Activated CD4-positive, alpha-beta T cell treated with anti-CD3 and anti-CD28 coated beads, Interleukin-2, amount 50 U/mL, for 48 hours (primary cell): ENCODE measurements around the gene ZNF366.

Source experiments
- DNase-seq, 2 experiments: peaks; one replicate each; pipeline ENCODE4 v3.0.0-alpha.2; 2020

The ZNF366 gene, protein sequence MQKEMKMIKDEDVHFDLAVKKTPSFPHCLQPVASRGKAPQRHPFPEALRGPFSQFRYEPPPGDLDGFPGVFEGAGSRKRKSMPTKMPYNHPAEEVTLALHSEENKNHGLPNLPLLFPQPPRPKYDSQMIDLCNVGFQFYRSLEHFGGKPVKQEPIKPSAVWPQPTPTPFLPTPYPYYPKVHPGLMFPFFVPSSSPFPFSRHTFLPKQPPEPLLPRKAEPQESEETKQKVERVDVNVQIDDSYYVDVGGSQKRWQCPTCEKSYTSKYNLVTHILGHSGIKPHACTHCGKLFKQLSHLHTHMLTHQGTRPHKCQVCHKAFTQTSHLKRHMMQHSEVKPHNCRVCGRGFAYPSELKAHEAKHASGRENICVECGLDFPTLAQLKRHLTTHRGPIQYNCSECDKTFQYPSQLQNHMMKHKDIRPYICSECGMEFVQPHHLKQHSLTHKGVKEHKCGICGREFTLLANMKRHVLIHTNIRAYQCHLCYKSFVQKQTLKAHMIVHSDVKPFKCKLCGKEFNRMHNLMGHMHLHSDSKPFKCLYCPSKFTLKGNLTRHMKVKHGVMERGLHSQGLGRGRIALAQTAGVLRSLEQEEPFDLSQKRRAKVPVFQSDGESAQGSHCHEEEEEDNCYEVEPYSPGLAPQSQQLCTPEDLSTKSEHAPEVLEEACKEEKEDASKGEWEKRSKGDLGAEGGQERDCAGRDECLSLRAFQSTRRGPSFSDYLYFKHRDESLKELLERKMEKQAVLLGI

DNA sequence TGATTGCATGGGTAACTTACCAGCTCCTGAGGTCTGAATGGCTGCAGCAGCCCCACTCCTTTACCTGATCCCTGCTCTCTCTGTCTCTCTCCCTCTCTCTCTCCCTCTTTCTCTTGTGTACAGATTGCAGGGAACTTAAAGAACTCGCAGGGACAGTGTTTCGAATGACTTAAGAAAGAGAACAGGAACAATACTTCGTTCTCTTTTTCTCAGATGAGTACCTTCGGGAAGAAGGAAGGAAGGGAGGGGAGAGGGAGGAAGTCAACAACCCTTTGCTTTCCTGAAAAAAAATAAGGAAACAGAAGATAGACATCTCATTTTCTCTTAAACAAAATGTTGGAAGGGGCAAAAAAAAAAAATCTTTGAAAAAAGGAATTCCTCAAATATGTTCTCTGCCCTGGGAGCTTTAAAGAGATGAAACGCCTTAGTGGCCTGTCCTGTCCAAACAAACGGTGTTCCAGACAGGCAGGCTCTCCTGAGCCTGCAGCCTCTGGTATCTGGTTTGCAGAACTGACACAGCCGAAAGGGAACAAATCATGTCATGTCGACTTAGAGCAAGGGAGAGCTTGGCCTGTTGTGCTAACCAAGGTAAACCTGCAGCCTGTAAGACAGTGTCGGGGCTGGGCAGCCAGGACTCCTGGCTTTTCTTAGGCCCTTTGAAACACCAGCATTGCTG lies at the start of gene ZNF366:
TSS of gene ZNF366 (minus strand) at position 180 of the 676 bp plus-strand sequence. CDS start 45,914 bp downstream, outside the sequence.
- DNase-seq: no peak

DNA sequence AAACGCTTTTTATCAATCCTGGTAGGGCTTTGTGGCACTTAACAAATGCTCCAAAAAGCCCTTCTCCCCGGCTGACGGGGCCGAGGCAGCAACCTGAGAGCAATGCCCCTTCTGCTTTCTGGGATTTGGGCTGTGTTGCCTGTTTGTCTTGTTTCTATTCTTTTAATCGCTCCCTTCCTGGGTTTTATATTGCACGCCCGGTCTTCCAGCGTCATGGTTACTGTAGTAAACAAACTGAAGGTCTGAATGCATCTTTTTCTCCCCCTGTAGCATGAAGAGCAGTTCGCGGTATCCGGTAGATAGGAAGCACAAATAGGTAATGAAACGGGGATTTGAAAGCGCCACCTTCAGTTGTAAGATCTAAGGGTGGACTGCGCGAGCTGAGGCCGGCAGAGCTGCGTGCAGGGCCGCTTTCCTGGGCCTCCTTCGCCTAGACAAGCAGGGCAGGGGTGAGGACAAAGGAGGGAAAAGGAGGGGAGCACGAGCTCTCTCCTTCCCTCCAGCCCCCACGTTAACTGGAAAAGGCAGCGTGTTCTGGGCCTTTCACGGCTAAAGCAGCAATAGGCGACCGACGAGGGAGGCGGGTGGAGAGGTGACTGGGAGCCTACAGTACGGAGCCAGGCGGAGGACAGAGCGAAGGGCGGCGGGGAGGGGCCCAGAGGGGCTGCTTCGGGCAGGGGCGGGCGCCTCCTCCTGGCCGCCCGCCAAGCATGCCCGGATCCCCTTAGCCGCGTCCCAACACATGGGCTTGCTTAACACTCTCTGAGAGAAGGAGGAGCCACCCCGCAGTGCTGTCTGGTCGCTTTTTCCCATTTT lies 49.3 kb upstream of the ZNF366 start:
- peak; percentile 30 to 39 for DNase-seq

DNA sequence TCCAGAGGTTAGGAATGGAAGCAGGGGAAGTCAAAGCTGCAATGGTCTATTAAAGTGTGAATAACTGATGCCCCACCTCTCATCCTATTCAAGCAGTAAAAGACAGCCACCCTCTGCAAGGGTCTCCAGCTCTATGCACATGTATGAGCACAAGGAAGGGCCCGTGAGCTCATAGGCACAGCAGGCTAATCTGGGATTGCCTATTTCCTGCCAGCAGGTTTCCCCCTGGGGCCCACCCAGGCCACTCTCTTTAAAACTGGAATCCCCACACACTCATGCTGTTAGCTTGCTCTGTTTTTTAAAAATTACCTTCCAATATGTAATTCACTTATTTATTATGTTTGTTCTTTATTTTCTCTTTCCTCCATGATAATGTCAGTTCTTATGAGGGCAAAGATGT lies 48.7 kb upstream of the ZNF366 start:
- no peak for DNase-seq

DNA sequence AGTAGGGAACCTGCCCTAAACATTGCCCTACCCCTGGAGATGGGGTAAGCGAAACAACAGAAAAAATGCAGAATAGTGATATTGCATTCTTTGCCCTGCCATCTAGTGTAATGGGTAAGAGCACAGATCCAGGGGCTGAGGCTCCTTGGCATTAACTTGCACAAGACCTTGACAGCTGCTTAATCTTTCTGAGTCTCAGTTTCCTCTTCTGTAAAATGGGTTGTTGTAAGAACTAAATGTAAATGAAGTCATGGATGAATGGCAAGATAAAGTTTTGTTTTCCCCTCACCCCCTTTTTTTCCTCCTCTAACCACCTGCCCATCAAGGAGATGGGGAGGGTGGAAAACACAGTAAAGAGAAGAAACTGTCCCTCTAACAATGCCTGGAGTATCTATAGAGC lies 47.7 kb upstream of the ZNF366 start:
- DNase-seq: no peak

DNA sequence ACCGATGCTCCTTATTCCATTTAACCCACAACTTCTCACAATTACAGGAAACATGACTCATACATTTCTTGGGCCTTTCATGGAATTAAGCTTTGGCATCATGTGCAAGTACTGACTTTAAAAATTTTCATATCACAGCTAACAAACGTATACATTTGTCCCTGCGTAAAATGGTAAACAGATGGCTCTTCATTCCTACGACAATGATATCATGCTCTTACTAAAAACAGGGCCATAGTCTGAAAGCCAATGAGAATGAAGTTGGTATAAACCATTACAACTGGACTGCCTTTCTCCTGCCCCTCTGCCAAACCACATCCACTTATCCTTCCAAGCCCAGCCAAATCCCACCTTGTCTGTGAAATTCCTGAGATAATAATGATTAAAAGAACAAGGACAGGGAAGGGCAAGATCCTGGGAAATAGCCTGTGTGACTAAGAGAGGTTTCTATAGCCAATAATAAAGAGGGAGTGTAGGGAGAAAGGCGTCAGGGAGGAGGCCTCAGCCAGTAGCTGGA lies 44.9 kb upstream of the ZNF366 start:
- no peak for DNase-seq

DNA sequence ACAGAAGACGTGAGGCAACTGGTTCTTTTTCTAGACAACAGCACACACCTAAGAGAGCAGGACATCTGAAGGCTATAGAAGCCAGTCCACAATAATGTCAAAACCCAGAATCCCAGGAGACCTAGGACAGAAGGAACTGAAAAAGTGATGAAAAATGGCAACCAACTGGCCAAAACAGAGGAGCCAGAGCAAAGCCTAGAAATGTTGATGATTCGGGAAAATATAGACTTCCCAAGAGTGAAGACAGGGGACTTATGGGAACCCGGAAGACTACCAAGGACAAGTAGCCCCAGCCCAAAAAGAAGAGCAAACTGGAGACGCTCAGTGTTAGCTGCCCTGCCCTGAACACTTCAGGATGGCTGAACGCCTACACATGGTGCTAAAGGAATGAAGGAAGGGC lies 43.4 kb upstream of the ZNF366 start:
- DNase-seq: no peak

DNA sequence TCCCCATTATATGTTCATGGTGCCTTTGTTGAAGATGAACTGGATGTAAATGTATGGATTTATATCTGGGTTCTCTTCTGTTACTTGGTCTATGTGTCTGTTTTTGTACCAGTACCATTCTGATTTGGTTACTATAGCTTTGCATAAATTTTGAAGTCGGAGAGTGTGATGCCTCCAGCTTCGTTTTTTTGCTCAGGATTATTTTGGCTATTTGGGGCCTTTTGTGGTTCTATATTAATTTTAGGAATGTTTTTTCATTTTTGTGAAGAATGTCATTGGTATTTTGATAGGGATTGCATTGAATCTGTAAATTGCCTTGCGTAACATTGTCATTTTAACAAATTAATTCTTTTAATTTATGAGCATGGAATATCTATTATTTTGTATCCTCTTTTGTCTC lies 36.6 kb upstream of the ZNF366 start:
- DNase-seq: no peak

DNA sequence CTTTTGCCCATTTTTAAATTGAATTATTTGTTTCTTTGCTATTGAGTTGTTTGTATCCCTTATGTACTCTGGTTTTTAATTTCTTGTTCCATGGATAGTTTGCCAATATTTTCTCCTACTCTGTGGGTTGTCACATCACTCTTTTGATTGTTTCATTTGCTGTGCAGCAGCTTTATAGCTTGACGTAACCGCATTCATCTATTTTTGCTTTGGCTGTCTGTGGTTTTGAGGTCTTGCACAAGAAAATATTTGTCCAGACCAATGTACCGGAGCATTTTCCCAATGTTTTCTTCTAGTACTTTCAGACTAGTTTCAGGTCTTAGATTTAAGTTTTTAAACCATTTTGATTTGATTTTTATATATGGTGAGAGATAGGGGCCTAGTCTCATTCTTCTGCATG lies 36.2 kb upstream of the ZNF366 start:
- no peak for DNase-seq

DNA sequence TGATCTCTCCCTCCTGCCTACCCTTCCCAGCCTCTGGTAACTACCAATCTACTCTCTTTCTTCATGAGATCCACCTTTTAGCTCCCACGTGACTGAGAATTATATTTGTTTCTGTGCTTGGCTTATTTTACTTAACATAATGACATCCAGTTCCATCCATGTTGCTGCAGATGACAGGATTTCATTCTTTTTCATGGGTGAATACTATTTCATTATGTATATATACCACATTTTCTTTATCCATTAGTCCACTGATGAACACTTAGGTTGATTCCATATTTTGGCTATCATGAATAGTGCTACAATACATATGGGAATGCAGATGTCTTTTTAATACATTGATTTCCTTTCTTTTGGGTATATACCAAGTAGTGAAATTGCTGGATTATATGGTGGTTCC lies 35.5 kb upstream of the ZNF366 start:
- DNase-seq: no peak

DNA sequence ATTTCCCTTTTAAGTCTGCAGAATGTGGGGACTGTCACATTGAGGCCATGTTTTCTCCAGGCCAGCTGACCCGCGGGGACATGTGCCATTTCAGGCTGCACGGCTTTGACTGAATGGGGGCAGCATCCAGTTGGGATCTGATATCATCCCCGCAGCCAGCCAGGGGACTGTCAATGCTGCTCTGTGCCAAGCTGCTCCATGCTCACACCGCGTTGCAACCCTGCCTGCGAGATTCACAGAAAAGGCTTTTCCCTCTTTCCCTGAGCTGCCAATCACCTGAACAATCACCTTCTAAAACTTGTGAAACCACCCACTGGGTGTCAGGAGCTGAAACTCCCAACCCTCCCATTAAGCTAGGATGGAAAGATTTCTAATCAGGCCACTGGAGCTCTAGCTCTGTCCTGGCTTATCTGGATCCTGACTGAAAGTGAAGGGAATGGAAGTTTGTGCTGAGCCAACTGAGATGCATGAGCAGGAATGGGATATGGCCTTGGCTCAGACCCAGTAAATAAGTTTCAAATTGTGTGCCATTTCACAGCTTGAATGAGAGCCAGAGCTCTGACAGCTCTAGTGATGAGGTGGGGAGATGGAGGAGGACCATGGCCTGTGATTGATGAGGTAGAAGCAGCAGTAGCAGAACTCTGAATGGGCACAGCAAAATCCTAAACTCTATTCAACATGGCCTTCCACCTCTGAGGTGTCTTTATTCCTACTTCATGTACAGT lies 34.5 kb upstream of the ZNF366 start:
- DNase-seq: no peak

DNA sequence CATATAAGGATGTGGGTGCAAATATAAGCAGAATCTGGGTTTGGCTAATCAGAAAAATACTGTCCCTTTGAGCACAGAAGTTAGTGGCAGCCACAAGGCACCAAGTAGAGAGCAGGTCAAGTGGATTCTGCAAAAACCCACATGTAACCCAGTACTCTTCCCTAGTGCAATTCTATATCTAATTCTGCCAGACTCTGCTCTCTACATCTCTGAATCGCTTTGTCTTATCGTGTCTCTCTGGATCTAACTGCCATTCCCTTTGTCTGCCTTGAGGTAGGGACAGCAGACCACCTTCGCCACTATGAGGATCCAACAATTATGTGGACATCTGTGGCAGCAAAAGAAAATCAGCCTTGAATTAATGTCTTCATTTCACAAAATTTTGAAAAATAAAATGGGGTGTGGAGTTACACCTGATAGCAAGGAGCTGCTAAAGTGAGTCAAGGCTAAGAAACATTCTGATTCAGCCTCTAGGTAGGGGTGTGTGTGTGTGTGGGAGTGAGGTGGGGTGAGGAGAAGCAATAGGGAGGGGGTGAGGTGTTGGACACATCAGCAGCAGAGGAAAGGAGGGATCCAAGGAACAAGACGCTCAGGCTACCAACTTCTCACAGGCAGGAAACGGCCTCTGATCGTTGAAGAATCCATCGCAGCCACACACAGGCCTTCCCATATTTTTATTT lies 33.7 kb upstream of the ZNF366 start:
- no peak for DNase-seq

DNA sequence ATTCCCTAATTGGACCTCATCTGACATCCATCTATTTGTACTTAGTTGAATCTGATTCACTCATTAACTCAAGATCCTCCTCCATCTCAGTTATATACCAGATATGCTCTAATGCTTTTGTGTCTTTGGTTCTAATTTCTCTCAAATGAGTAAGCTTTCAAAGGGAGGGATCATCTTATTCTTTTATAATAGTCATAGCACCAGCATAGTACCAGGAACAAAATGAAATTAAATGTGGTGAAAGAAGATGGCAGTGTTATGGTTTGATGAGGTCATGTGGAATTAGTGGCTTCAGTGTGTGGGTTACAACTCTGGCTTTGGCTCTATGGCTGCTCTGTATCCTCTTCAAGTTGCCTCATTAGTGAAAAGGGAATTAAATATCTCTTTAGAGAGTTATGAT lies 32.5 kb upstream of the ZNF366 start:
- no peak for DNase-seq

DNA sequence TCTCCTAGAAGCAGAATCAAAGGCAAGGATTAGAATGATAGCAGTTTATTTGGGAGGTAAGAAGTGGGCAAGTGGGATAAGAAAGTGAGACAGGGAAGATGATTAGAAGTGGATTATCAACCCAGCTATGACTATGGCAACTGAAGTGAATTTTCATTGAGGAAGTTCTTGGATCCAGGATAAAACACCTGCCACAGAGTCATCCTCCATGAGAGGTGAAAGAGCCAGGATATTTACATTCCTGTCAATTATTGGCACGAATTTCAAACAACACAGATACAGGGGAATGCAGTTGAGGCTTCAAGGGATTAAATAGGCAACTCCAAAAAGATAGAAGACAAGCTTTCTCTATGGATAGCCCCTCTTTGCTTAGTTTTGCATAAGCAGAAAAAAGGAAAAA lies 31.8 kb upstream of the ZNF366 start:
- DNase-seq: no peak

DNA sequence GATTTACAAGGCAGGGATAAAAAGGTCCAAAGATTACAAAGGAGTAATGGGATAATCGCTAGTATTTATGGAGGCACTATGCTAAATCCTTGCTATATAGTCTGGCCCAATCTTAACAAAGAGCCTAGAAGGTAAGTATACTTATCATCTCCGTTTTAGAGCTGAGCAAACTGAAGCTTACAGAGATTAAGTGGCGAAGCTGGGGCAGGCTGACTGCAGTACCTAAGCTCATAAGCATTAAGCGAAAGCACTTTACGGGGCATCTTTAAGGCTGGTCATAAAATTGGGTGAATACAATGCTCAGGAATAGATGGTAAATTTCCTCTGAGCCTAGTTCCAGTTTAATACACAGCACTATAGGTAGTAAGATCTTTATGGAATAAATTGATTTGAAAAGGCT lies 30.0 kb upstream of the ZNF366 start:
- DNase-seq: no peak

DNA sequence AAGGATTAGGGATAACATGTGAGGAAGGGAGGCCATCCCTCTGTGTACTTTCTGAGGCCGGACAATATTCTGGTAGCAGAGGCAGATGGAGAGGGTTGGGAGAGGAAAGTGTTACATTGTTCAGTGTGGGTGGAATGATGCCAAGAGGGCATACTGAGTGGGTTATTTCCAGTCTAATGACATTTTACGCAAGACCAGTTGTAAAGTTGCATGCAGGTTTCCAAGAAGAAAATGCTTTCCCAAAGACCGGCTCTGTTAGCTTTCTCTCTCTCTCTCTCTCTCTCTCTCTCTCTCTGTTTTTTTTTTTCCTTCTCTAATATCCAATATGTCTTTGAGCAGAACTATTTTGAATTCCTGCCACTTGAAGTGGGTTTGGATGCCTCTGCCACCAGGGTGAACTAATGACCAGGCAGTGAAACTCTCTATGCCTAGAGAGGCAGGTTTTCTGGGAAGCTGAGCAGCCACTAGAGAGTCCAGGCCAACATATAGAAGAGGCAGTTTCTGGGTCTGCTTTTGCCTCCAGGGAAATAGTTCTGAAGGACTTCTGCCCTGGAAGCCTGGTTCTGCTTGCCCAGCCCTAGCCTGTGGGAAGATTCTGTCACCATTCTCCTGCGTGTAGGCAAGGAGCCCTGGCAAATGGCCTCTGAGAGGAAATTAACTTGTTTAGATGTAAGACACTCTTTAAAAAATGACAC lies 24.4 kb upstream of the ZNF366 start:
- no peak for DNase-seq

DNA sequence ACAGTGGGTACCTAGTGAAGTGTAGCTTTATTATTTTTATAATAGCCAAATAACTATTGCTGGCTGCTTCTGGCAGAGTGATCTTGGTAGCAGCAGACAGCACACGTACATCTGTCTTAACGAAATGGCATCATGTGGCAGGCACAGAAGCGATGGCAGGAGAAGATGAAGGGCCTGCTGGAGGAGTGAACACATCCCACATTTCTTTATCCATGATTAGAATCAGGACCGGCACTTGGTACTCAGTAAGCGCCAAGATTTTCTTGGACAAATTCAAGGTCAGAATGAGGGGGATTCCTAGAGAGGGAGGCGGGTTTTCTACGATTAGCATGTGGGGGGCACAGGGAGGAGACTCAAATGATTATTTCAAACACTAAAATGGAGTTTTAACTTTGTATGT lies 23.0 kb upstream of the ZNF366 start:
- DNase-seq: no peak

DNA sequence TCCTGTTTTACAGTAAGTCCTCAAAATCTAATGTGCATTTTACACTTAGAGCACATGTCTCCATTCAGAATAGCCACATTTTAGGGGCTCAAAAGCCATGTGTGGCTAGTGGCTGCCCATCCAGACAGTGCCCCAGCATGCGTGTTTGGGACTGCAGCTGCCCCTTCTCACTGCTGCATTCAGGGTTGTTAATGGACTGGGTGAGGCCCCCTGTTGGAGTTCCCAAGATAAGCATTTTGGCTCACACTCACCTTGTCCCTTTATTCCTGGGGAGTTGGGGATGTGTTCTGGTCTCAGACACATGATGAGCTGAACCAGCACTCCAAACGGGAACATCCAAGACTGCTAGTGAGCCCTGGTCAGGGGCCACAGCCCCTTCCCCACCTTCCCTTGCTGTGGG lies 22.2 kb upstream of the ZNF366 start:
- DNase-seq: no peak

DNA sequence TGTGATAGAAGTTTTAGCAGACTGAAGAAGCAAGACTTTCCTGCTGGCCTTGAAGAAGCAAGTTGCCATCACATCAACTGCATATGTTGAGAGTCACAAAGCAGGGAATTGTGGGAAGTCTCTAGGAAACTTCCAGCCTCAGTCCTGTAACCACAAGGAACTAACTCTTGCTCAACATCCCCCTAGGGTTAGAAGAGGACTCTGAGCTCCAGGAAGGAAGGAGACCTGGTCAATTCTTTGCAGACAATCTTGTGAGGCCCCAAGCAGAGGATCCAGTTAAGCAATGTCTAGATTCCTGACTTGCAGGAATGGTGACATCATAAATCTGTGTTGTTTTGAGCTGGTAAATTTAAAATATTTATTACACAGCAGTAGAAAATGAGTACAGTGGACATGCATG lies 18.6 kb upstream of the ZNF366 start:
- no peak for DNase-seq

DNA sequence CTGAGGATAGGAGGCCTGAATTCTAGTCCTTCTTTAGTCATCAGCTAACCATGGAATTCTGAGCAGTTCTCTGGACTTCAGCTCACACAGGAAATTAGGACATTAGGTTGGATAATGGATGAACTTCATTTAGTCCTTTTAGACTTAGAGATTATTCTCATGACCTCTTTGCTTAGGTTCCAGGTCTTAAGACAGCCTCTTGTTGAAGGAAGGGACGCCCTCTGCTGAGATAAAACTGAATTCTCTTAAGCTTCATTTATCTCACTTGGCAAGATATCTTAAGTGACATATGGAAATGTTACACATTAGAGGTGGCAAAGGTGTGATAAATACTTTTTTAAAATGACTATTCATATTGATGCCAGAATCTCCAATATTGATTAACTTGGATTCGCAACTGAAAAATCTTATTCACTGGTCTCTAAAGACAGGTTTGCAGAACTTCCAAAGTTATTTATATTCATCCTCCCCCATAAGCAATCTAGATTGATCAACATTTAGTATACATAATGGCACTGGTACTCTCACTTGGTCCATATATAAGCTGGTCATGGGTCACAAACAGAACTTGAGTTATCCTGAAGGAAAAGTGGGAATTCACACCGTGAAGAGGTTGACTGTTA lies 16.9 kb upstream of the ZNF366 start:
- DNase-seq: no peak

DNA sequence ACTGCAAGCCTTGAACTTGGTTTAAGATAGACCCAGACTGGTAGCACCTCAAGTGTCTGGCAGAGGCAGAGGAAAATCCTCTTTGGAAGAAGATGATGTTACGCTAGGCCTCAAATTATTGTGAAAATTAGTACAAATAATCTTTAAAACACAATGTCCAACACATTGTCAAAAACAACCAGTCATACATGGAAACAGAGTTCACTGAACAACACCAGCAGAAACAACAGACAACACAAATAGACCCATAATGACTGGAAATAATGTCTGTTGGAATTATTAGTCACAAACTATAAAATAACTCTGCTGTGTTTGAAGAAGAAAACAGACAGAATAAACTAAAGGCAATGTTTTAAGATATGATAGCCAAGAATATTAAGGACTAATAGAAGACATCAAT lies 15.4 kb upstream of the ZNF366 start:
- DNase-seq: no peak
